ENCODE data around the gene TMEM51.

The TMEM51 gene, protein sequence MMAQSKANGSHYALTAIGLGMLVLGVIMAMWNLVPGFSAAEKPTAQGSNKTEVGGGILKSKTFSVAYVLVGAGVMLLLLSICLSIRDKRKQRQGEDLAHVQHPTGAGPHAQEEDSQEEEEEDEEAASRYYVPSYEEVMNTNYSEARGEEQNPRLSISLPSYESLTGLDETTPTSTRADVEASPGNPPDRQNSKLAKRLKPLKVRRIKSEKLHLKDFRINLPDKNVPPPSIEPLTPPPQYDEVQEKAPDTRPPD

GRCh38 chr1:15153184-15153841 is at the start of gene TMEM51:
Gene TMEM51 (plus strand): TSS chr1:15153747. CDS start chr1:15215088, 61,341 bp downstream.
- DNase-seq (ENCODE audit: low read depth) = peak; percentile 88
- peak within 1 kb of the TSS; percentile 66 for H3K4me3 ChIP-seq (ENCODE audit: low read length)
- TF ChIP-seq, protein P1, sequence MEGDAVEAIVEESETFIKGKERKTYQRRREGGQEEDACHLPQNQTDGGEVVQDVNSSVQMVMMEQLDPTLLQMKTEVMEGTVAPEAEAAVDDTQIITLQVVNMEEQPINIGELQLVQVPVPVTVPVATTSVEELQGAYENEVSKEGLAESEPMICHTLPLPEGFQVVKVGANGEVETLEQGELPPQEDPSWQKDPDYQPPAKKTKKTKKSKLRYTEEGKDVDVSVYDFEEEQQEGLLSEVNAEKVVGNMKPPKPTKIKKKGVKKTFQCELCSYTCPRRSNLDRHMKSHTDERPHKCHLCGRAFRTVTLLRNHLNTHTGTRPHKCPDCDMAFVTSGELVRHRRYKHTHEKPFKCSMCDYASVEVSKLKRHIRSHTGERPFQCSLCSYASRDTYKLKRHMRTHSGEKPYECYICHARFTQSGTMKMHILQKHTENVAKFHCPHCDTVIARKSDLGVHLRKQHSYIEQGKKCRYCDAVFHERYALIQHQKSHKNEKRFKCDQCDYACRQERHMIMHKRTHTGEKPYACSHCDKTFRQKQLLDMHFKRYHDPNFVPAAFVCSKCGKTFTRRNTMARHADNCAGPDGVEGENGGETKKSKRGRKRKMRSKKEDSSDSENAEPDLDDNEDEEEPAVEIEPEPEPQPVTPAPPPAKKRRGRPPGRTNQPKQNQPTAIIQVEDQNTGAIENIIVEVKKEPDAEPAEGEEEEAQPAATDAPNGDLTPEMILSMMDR (IDR thresholded peaks at IDR 0.05; ENCODE audit: insufficient read depth, low read depth, low read length, missing control alignments) = no peak

DNA sequence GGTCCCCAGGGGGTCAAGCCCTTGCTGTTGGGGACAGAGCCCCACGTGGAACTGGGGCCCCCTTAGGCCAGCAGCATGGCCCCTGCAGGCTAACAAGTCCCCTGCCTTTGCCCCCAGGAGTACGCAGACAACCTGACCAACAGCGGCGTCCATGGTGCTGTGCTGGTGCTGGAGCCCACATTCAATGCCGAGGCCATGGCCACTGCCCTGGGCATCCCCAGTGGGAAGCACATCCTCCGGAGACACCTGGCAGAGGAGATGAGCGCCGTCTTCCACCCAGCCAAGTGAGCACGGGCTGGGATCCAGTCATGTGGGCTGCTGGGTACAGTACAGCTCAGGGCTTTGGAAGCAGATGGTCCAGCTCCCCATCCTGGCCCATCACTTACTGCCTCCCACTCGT is 49.6 kb upstream of the TMEM51 start:
- DNase-seq (ENCODE audit: low read depth) = no peak
- no peak overlapping the region for H3K4me3 ChIP-seq (ENCODE audit: low read length)
- TF ChIP-seq, protein P1 (IDR thresholded peaks at IDR 0.05; ENCODE audit: insufficient read depth, low read depth, low read length, missing control alignments) = no peak

- H3K4me3 ChIP-seq (ENCODE audit: low read length) = no peak overlapping the region
- TF ChIP-seq, protein P1 (IDR thresholded peaks at IDR 0.05; ENCODE audit: insufficient read depth, low read depth, low read length, missing control alignments) = no peak
- DNase-seq (ENCODE audit: low read depth) = no peak
Observed at GRCh38 chr1:15104768-15105167, 48.8 kb upstream of the TMEM51 start.

DNA sequence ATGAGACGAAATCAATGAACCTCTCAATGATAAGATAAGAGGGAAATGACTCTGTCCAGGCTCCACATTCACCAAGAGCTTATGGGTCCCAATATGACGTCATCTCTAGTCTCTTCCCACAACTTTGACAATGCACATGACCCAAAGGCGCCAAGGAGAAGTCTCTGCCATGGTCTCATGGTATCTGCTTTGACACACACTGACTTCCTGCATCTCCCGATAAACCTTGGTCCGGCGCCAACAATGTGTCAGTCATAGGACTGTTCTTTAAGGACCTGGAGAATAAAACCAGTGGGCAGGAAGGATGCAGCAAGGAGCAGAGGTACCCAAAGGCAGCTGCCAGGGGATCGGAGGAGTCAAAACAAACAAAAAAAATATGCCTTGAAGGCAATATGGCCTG is 46.9 kb upstream of the TMEM51 start:
- H3K4me3 ChIP-seq (ENCODE audit: low read length) = no peak overlapping the region
- DNase-seq (ENCODE audit: low read depth) = peak; percentile 18
- TF ChIP-seq, protein P1 (IDR thresholded peaks at IDR 0.05; ENCODE audit: insufficient read depth, low read depth, low read length, missing control alignments) = no peak

GRCh38 chr1:15107058-15107687 is 46.4 kb upstream of the TMEM51 start:
- DNase-seq (ENCODE audit: low read depth) = no peak
- TF ChIP-seq, protein P1 (IDR thresholded peaks at IDR 0.05; ENCODE audit: insufficient read depth, low read depth, low read length, missing control alignments) = no peak
- H3K4me3 ChIP-seq (ENCODE audit: low read length) = no peak overlapping the region

GRCh38 chr1:15107911-15108310 is 45.6 kb upstream of the TMEM51 start:
- no peak for DNase-seq (ENCODE audit: low read depth)
- TF ChIP-seq, protein P1 (IDR thresholded peaks at IDR 0.05; ENCODE audit: insufficient read depth, low read depth, low read length, missing control alignments) = no peak

More at GRCh38 chr1:15107911-15108310, 45.6 kb upstream of the TMEM51 start:
- no peak overlapping the region for H3K4me3 ChIP-seq (ENCODE audit: low read length)

All from epithelial cell of esophagus (primary cell).